ENCODE measurements around the gene DEPP1.

Gene DEPP1

DNA sequence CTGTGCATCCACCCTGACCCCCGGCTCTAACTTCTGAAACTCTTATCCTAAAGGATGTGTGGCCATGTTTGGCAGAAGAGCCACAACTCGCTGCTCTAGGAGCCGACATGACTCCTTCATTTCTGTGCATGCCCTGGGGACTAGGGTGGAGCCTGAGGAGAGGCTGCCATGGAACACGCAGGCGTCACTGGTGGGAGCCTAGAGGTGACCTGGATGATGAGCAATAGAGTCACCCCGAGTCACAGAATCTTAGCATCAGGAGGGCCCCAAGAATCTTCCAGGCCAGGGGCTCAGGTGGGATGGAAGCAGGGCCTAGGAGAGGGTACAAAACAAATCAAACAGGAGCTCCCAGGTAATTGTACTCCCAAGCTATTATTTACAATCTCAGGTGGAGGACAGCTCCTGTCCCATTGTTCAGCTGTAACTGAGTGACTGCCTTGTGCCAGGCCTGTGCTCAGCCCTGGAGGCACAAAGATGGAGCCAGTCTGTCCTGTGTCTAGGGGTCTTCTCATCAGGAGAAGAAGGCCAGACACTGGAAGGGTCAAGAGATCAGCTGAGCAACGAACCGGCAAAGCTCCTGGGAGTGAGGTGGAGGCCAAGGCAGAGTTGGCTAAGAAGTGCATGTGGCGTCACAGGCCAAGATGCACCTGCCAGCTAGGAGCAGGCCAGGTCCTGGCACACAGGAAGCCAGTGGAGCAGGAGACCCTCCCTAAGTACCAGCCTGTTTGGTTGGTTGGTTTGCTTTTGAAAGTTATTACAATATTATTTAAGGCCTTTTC lies 16.3 kb upstream of the DEPP1 start:
- DNase-seq (ENCODE audit: extremely low spot score, insufficient read length, low read depth) = no peak
- no peak for FAIRE-seq

DNA sequence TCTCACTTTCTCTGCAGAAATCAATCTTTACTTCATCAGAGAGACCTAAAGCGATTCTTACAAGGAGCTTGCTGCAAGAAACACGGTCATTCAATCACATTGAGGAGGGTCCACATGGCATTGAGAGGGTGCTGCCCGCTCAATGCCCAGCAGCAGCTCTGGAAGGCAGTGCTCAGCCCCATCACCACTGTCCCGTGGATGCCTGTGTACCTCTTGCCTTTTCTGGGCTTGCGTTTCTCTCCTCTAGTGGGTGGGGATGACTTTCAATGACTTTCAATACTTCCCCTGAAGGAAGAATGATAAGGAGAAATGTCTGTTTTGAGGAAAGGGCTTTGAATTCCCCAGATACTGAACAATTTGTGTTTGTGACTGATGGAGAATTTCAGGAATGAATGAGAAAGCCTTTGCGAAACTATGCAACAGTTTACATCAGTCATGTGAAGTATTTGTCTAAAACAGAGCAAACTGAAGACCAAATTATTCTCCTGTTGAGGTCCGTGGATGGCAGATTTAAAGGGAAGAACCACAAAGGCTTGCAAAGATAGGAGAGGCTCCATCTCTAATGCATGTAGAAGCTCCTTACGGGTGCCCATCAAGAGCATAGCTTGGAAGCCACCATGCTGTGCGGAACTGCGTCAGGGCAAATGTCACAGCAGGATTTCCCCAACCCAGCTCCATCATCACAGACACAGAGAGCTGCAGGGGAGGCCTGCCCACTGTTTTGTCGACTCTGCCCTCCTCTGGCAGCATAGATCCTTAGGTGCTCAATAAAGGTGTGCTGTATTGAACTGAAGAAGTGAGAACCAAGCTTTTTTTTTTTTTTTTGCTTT lies 15.5 kb upstream of the DEPP1 start:
- FAIRE-seq (no peak), DNase-seq (ENCODE audit: extremely low spot score, insufficient read length, low read depth) (no peak)

DNA sequence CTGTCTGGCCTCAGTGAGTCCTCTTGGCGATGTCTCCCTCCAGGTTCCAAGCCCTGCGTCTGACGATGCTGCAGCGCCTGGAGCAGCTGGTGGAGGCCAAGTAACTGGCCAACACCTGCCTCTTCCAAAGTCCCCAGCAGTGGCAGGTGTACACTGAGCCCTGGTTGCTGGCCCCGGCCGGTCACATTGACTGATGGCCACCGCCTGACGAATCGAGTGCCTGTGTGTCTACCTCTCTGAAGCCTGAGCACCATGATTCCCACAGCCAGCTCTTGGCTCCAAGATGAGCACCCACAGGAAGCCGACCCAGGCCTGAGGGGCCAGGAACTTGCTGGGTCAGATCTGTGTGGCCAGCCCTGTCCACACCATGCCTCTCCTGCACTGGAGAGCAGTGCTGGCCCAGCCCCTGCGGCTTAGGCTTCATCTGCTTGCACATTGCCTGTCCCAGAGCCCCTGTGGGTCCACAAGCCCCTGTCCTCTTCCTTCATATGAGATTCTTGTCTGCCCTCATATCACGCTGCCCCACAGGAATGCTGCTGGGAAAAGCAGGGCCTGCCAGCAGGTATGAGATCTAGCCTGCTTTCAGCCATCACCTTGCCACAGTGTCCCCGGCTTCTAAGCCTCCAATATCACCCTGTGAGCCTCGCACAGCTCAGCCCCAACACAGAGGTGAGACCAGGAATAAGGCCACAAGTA lies 14.8 kb upstream of the DEPP1 start:
- FAIRE-seq (no peak), DNase-seq (ENCODE audit: extremely low spot score, insufficient read length, low read depth) (no peak)

DNA sequence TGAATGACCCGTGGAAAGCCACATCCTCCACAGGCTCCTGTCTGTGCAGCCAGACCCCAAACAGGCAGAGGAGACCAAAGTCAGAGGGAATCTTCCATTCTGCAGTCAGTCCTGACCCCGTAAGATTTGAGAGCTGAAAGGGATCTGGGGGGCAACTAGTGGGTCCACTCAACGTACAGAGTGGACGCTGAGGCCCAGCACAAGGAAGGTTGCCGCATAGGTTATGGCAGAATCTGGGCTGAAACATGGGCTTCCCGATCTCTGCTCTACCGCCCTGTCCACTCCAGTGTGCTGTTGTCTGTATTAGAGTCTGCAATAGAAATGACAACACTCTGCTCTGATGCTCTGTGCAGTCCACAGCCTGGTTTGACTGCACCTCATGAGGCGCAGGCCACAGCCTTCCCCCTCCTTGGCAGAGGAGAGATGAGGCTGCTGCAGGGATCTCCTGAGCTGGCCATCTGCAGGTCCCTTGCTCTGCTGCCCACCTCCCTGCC lies 14.2 kb upstream of the DEPP1 start:
- FAIRE-seq = no peak
- DNase-seq (ENCODE audit: extremely low spot score, insufficient read length, low read depth) = no peak

DNA sequence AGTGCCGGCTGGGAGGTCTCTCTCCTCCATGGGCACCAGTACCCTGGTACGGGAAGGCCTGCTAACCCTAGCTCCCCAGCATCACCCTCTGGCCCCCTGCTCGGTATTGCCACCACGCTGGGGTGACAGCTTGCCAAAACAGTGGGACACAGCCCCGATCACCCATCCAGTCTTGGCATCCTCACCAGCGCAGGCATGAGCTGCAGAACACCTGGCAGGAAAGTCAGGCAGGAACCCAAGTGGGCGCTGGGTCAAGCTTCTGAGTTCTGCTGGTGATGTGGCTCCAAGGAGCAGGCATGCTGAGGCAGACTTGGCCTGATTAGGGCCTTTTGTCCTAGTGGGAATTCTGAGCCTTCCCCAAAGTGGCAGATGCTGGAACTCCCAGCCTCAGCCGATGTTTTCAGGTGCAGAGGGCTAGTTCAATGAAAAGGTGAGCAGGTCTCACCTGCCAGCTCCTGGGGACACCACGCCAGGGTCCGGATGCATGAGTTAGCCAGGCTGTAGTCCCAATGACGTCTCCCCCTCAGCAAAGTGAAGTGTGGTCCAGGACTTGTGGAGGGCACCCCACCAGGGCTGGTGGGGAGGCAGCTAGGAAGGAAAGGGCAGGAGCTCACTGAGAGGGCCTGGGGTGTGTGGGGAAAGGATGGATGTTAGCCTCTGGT lies 13.6 kb upstream of the DEPP1 start:
- DNase-seq (ENCODE audit: extremely low spot score, insufficient read length, low read depth) (no peak), FAIRE-seq (no peak)

DNA sequence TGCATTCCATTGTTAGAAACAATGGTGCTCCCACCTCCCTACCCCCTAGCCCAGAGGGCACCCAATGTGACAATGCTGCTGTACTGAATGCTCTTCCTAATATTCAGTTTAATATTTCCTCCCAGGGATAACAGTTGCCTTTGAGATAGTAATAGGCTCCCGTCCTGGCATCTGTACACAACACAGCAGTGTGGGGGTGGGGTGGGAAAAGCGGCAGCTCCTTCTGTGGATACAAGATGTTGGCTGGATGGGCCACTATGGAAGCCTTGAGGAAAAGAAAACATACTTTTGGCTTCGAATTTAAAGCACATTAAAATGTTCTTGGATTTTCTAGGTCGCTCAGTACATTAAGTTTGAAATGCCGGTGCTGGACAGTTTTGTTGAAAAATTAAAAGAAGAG lies 13.0 kb upstream of the DEPP1 start:
- FAIRE-seq = no peak
- no peak for DNase-seq (ENCODE audit: extremely low spot score, insufficient read length, low read depth)

DNA sequence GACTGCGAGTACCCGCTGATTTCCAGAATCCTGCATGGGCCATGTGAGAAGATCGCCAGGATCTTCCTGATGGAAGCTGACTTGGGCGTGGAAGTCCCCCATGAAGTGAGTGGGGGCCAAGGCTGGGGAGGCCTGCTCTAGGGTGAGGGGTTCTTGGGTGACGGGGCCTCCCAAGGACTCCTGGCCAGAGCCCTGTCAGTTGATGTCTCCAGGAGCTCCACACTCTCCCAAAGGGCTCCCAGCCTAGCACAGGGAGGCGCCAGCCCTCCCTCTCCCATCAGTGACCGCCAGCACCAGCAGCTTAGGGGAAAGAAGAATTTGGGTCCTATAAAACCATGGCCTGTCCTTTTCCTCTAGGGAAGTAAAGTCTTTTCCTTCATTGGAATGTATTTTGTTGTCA lies 12.4 kb upstream of the DEPP1 start:
- FAIRE-seq = no peak

DNA sequence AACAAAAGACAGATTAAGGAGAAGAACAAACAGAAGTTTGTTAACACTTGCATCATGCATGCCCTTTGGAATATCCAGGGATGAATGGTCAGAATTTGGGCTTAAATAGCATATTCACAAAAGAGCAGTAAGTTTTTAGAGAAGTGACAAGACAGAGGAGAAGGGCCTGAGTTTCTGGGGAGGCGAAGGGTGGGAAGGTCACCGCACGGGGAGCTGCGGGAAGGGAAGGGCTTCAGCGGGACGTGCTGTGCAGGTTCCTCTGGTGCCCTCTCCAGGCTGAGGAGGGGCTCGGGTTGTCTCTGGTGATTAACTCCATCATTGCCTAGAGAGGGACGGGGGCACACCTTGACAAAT lies 11.7 kb upstream of the DEPP1 start:
- DNase-seq (ENCODE audit: extremely low spot score, insufficient read length, low read depth) = no peak
- no peak for FAIRE-seq

More for the DNA sequence above, 12.4 kb upstream of the DEPP1 start:
- no peak for DNase-seq (ENCODE audit: extremely low spot score, insufficient read length, low read depth)

DNA sequence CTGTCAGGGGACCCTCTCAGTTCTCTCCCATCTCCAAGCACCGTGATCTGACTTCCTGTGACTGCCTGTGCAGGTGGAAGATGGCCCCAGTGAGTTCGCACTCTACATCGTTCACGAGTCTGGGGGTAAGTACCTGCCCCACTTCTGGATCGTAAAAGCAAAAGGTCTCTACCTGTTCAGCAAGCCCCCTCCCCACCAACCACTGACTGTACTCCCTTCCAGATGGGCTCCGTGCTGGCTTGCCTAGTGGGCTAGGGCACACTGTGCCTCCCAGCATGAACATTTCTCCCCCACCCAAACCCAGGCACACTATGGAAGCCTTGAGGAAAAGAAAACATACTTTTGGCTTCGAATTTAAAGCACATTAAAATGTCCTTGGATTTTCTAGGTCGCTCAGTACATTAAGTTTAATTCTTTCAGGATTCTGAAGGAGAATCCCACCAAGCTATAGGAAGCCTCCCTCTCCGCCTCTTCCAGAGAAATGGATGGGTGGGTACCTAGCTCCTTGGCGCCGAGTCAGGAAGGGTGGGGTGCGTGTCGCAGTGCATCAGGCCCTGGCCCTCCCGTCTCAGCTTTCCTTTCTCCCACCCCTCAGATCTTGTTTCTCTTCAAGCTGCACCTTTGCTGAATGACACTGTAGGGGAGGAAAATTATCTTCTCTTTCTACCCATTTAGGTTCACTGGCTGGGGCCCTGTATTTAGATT lies 11.1 kb upstream of the DEPP1 start:
- no peak for FAIRE-seq

DNA sequence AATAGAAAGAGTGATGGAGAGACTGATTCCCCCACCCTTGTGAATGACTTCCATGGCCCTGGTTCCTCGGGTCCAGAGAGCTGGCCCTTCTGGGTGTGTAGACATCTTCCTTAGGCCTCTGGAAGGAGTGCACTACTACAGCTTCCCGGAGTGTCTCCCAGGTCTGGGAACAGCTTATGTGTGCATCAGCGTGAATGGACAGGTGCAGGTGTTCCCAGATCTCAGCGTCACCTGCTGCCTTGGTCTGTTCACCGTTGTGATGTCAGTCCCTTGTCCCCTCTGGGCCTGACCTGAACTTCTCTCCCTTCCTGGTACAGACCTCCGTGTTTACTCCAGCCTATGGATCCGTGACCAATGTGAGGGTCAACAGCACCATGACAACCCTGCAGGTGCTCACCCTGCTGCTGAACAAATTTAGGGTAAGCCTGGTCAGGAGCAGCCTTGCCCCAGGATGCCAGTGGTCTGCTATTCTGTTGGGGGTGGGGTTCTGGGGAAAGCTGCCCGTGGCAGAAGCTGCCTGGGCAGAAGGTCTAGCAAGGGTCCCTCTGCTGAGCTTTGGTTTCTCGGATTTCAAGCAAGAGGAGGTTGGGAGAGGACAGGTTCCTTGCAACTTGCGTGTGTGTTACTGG lies 10.5 kb upstream of the DEPP1 start:
- no peak for FAIRE-seq
- no peak for DNase-seq (ENCODE audit: extremely low spot score, insufficient read length, low read depth)

More for the DNA sequence above, 11.1 kb upstream of the DEPP1 start:
- DNase-seq (ENCODE audit: extremely low spot score, insufficient read length, low read depth) = no peak

DNA sequence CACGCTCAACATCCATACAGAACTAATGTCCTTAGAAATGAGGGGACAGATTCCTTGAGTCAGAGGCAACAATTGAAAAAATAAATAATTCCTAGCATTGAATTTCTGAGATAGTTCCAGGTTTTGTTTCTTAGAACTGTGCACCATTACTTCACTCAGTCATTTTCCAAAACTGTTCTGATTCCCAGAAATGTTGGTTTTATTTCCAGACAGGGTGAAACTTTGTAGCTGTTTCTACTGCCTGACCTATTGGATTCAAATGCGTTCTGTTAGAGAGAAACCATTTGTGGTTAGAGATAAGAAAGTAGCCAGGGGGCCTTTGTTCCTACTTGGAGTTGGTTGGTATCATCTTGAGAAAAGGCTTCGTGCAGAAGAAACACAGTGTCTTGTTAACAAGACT lies 8.1 kb upstream of the DEPP1 start:
- DNase-seq (ENCODE audit: extremely low spot score, insufficient read length, low read depth) = no peak
- FAIRE-seq = no peak

DNA sequence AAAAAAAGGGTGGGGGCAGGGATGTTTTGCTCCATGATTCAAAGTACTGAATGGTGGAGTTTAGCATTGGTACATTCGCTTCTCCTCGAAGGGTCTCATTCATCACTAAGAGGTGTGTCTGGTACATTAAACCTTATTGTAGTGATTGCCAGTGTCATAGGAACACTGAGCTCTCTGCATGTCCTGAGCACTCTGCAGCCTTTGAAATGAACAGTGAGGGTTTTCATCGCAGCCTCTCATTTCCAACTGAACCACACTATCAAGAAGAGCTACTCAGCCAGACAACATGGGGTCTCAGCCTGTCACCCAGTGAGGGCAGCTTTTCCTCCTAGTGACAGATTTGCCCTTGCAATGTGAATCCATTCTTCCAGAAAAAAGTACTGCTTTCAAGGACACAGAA lies 7.6 kb upstream of the DEPP1 start:
- FAIRE-seq (no peak), DNase-seq (ENCODE audit: extremely low spot score, insufficient read length, low read depth) (no peak)

DNA sequence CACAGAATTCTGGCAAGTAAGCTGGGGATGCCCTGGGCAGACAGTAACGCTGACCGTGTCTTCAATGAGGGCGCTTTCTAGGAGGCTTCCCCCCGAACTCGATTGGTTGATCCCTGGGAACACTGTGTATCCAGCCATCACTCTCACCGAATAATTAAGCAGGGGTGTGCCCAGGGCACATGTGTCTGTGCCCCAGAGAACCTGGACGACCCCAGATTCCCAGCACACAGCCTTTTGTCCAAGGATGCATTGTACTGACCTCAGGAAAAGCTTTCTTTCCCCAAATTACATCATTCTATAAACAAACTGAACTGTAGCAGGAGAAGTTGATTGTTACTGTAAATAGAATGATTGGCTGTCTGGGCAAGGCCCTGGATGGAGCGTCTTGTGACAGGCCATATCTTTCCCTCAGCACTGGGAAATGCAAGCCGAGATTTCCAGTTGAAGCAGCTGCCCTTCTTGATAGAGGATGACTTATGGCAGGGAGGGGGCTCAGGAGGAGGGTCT lies 6.6 kb upstream of the DEPP1 start:
- FAIRE-seq = no peak
- DNase-seq (ENCODE audit: extremely low spot score, insufficient read length, low read depth) = no peak

DNA sequence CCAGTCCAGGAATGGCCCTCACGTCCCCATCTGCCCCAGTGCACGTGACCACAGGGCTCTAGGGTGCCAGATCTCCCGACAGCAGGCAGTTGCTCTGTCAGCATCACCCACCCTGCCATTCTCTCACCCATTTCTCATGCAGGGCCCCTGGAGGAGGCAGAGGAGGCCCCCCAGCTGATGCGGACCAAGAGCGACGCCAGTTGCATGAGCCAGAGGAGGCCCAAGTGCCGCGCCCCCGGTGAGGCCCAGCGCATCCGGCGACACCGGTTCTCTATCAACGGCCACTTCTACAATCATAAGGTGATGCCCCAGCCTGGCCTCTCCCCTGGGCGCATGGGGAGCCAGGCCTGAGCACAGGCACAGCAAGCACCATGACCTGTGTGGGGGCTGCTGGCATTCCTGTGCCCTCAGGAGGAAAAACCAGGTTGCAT lies 6.1 kb upstream of the DEPP1 start:
- FAIRE-seq (no peak), DNase-seq (ENCODE audit: extremely low spot score, insufficient read length, low read depth) (no peak)

DNA sequence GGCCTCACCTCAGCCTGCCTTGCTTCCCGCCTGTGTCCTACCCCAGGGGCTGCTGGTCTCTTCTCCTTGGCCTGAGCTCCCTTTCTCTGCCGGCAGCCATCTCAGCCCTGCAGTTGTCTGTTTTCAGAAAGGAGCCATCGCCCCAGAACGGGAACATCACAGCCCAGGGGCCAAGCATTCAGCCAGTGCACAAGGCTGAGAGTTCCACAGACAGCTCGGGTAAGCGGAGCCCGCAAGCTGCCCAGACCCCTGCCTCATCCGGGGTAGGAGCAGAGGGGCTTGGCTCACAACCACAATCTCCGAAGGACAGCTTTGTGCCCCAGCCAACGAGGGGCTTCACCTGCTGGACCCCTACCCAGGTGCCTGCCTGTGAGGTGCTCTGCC lies 5.3 kb upstream of the DEPP1 start:
- DNase-seq (ENCODE audit: extremely low spot score, insufficient read length, low read depth) = no peak
- no peak for FAIRE-seq

DNA sequence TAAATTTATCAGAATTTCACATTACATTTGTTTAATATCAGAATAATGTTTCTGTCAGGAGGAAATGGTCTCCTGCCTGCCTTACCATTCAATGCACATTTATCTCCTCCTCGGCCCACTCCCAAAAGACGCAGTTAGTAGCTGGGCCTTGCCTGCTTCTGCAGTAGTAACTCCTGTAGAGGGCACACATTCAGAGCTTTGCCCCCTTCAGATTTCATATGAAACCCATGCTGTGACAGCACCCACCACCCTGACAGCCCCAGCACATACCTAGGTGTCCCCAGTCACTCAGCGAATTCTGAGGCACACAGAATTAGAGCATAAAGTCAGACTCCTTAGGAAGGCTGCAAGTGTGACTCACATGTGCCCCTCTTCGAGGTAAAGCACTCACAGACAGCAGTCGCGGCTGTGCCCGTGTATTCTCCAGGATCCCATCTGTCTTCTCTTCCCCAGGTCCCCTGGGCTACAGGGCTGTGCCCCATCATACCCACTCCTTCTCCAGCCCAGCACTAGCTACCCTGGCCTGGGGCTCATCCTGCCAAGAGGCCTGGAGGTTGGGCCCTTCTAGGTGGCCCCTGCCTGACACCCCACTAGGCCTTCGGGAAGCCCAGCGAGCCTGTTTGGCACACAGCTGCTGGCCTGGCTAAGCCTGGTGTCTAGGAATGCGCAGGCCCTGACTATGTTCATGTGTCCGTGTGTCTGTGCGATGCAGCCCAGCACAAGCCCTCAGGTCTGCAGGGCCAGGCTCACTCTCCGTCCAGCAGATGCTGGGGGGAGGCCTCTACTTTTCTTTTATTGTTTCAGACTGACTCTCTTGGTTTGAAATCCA lies 4.7 kb upstream of the DEPP1 start:
- FAIRE-seq (no peak), DNase-seq (ENCODE audit: extremely low spot score, insufficient read length, low read depth) (no peak)

DNA sequence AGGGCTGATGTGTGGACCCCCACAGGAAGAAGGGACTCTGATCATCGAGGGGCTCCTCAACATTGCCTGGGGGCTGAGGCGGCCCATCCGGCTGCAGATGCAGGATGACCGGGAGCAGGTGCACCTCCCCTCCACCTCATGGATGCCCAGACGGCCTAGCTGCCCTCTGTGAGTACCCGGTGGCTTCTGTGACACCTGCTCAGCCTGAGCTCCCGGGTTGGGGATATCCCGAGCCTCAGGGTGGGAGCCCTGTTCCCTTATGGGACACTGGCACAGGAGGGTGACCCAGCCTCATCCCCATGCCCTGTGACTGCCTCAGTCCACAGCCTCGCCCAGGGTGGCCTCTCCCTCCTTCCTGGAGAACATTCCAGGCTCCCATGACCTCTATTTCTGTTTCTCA lies 3.9 kb upstream of the DEPP1 start:
- no peak for FAIRE-seq
- no peak for DNase-seq (ENCODE audit: extremely low spot score, insufficient read length, low read depth)

DNA sequence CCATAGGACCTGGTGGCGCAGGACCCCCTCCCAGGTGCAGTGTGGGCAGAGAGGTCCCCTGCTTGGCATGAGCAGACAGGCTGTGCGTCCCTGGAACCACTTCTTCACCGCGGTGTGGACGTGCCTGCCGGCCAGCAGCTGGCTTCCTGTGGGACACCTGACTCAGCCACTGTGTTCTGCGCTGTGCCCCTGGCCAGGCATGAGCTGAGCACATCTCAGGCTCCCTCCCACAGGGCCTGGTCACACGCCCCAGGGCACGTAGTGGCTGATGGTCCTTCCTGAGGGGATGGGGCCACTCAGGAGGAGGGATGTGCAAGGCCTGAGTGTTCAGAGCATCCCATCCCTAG lies 3.5 kb upstream of the DEPP1 start:
- DNase-seq (ENCODE audit: extremely low spot score, insufficient read length, low read depth) = no peak
- FAIRE-seq = no peak

Measured in GM18507 (cell line).